WERI-Rb-1 (cell line): ENCODE data around the gene ERFL.

Source experiments
- DNase-seq: peaks from one replicate; pipeline ENCODE4 v3.0.0-alpha.2; 2020
- H3K27ac ChIP-seq: fragments of 250-450 bp; sonication (Bioruptor Pico); 2 replicates; pipeline ENCODE4 v1.5.1; 2020; ENCODE audit warnings: mild to moderate bottlenecking, moderate library complexity
- H3K27me3 ChIP-seq: fragments of 250-450 bp; sonication (Bioruptor Pico); 2 replicates; pipeline ENCODE4 v1.5.1; 2021; ENCODE audit warnings: mild to moderate bottlenecking, low read depth, moderate library complexity; ENCODE audit not compliant: insufficient read depth, severe bottlenecking
- H3K36me3 ChIP-seq: fragments of 250-450 bp; sonication (Bioruptor Pico); 2 replicates; pipeline ENCODE4 v1.5.1; 2020; ENCODE audit warnings: mild to moderate bottlenecking, moderate library complexity
- H3K4me3 ChIP-seq: 2 replicates; pipeline ENCODE4 v1.5.1; 2011; ENCODE audit warnings: low read depth, mild to moderate bottlenecking, control low read depth, low read length
- H3K9me3 ChIP-seq: fragments of 250-450 bp; sonication (Bioruptor Pico); 2 replicates; pipeline ENCODE4 v1.5.1; 2021; ENCODE audit warnings: mild to moderate bottlenecking, moderate library complexity; ENCODE audit not compliant: severe bottlenecking
- TF ChIP-seq, protein P1 (sequence below): IDR thresholded peaks from 2 replicates; pipeline ENCODE4 v1.5.1; 2011; ENCODE audit warnings: low read depth, mild to moderate bottlenecking, control low read depth, inconsistent platforms, low read length

Gene ERFL

DNA sequence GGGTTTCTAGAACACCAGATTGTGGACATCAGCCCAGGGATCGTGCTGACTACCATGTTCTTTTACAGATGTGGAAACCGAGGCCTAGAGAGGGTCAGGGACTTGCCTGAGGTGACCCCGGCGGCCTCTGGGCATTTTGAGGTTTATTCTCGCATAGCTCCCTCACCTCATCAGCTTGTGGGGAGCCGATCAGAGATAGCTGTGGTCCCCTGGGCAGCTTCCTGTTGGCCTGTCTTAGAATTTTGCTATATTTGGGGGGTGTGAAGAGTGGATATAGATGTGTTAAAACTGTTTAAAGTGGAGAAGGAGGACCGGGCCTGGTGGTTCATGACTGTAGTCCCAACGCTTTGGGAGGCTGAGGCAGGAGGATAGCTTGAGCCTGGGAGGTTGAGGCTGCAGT is 38.4 kb downstream of the ERFL start:
- Histone ChIP-seq H3K36me3 (no peaks in the 10 kb centered on the region), H3K27me3 (no peaks in the 10 kb centered on the region), H3K4me3 (no peak overlapping the region), H3K27ac (no peak overlapping the region), H3K9me3 (no peaks in the 10 kb centered on the region)
- TF ChIP-seq, protein P1, sequence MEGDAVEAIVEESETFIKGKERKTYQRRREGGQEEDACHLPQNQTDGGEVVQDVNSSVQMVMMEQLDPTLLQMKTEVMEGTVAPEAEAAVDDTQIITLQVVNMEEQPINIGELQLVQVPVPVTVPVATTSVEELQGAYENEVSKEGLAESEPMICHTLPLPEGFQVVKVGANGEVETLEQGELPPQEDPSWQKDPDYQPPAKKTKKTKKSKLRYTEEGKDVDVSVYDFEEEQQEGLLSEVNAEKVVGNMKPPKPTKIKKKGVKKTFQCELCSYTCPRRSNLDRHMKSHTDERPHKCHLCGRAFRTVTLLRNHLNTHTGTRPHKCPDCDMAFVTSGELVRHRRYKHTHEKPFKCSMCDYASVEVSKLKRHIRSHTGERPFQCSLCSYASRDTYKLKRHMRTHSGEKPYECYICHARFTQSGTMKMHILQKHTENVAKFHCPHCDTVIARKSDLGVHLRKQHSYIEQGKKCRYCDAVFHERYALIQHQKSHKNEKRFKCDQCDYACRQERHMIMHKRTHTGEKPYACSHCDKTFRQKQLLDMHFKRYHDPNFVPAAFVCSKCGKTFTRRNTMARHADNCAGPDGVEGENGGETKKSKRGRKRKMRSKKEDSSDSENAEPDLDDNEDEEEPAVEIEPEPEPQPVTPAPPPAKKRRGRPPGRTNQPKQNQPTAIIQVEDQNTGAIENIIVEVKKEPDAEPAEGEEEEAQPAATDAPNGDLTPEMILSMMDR: no peak
- DNase-seq: no peak

DNA sequence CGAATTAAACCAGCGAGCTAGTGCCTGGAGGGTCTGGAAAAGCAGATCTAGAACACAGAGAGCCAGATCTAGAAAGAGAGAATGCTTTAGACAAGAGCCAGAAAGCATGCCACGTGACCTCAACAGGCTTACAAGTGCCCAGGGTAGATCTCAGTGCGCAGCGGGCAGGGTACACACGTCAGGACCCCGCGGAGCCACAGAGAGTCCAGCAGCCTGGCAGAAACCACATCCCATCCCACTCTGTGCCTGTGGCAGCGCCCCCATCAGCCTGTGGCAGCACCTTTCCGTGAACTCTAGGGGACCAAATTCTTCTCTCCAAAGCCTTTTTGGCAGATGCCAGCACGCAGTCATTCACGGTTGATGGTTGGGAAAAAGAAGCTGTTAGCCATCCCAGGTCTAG is 39.3 kb downstream of the ERFL start:
- H3K4me3 ChIP-seq: no peak overlapping the region
- no peaks in the 10 kb centered on the region for H3K9me3 ChIP-seq
- no peaks in the 10 kb centered on the region for H3K36me3 ChIP-seq
- TF ChIP-seq, protein P1: no peak
- DNase-seq: no peak
- no peak overlapping the region for H3K27ac ChIP-seq
- no peaks in the 10 kb centered on the region for H3K27me3 ChIP-seq

DNA sequence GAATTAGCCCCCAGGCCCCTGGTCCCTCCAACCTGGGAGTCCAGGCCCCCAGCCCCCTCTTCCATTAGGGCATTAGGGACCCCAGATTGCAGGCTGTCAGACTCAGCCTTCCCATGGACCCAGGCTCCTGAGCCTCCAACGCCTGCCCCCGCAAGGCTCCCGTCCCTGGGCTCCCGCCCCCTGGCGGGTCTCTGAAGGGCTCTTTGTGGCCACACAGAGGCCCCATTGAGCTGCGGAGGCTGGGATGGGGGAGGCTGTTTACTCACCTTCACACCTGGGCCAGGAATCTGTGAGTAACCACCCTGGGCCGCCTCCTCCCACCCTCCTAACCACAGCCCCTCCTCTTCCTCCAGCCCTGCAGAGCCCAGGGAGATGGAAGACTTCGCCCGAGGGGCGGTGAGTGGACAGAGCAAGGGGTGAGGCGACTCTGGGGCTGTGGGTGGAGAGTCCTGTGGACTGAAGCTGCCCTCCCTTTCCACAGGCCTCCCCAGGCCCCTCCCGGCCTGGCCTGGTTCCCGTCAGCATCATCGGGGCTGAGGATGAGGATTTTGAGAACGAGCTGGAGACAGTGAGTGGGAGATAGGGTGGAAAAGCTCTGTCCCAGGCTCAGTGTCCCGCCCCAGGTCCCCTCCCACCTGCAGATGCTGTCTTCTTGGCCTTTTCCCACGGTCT is 40.4 kb downstream of the ERFL start:
- H3K36me3 ChIP-seq: no peaks in the 10 kb centered on the region
- H3K9me3 ChIP-seq: no peaks in the 10 kb centered on the region
- DNase-seq: no peak
- TF ChIP-seq, protein P1: no peak
- no peaks in the 10 kb centered on the region for H3K27me3 ChIP-seq
- no peak overlapping the region for H3K4me3 ChIP-seq
- no peak overlapping the region for H3K27ac ChIP-seq

DNA sequence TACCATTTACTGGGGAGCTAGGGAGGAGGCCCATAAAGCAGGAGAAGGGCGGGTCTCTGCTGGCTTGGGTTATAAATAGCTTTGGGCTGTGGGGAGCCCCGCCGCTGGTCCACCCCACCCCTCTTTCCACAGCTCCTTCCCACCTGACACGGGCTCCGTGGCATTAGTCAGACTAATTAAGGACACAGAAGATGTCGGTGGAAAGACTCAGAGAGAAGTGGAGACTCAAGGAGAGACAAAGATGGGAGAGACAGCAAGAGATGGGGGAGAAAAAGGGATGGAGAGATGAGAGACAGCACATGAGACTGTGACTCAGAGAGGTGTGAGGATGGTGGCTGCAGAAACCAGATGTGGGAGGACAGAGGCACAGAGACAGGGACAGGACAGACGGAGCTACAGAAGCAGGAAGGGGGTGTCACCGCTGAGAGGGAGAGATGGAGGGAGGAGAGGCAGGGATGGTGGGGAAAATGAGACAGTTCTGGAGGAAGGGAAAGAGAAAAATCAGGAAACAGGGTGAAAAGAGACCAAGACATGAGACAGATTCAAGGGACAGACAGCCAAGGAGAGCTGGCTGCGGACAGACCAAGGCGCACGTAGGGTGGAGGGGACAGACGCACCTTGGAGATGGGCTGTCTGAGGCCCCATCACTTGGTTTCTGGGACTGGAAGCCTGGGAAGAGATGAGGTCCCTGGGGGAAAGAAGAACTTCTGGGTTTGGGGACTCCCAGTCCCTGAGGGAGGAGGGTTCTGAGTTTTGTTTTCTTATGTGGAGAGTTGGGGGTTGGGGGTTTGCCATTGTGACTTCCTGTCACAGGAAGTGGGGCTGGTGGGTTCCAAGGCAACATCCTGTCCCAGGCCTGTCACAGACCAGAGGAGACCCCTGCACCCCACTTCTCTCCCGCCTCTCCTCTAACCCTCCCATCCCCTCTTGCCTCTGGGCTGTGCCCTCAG is 41.2 kb downstream of the ERFL start:
- DNase-seq: no peak
- Histone ChIP-seq H3K9me3 (no peaks in the 10 kb centered on the region), H3K27ac (no peak overlapping the region), H3K27me3 (no peaks in the 10 kb centered on the region), H3K36me3 (no peaks in the 10 kb centered on the region), H3K4me3 (no peak overlapping the region)
- TF ChIP-seq, protein P1: no peak

DNA sequence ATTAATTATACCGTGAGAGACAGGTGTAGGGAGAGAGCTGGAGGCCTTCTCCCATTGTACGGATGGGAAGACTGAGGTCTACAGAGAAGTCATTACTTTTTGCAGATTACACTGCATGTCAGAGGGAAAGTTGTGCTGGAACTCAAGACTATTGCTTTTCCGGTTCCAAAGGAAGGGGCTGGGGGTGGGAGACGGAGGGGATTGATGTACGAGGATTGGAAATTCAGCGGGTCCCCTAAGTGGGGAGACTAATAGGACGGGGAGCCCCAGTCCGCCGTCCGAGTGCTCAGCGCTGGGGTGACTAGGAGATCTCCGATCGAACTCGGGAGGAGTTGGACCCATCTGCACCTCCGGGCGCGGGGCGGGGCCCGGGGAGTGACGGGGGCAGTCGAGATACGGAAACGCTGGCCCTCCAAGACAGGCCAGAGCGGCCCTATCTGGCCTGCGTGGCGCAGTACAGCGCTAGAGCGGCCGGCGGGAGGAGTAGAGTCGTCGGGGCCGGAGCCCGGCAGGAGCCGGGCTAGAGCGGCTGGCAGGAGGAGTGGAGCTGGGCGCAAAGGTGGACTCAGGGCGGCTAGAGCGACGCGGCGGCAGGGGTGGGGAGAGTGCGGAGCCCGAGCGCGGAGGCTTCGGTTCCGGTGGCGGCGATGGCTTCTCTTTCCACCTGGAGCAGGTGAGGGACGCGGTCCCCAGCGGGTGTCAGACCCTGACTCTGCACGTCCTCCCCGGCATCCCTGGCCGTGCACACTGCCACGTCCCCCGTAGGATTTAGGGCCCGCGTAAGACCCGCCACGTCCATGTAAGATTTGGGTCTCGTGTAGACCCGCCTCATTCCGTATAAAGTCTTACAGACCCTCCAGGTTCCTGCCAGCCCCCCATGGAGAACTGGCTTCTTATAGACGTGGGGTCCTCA is 44.2 kb downstream of the ERFL start:
- Histone ChIP-seq H3K27ac (peak overlapping the region; percentile 52), H3K9me3 (no peaks in the 10 kb centered on the region), H3K4me3 (peak overlapping the region; percentile 90), H3K36me3 (no peaks in the 10 kb centered on the region), H3K27me3 (no peaks in the 10 kb centered on the region)
- peak; percentile 97 for DNase-seq
- TF ChIP-seq, protein P1: no peak
